ENCODE measurements around the gene MTPN.

MTPN gene

GRCh38 chr7:135920478-135920877, 56.7 kb downstream of the MTPN start:
- Histone ChIP-seq H3K4me1 (ENCODE audit: insufficient read depth, low read length) (no peaks in the 10 kb centered on the region), H3K36me3 (ENCODE audit: insufficient read depth, low read length) (no peaks in the 10 kb centered on the region), H2AFZ (ENCODE audit: low read depth, low read length) (no peak overlapping the region), H3K27me3 (ENCODE audit: insufficient read depth, low read length) (no peaks in the 10 kb centered on the region), H3K4me3 (ENCODE audit: low read length) (no peak overlapping the region), H3K9me3 (ENCODE audit: low read length) (no peaks in the 10 kb centered on the region)

GRCh38 chr7:135919071-135919841, 57.9 kb downstream of the MTPN start:
- Histone ChIP-seq H2AFZ (ENCODE audit: low read depth, low read length) (no peak overlapping the region), H3K9me3 (ENCODE audit: low read length) (no peaks in the 10 kb centered on the region), H3K27me3 (ENCODE audit: insufficient read depth, low read length) (no peaks in the 10 kb centered on the region), H3K4me1 (ENCODE audit: insufficient read depth, low read length) (no peaks in the 10 kb centered on the region), H3K4me3 (ENCODE audit: low read length) (no peak overlapping the region), H3K36me3 (ENCODE audit: insufficient read depth, low read length) (no peaks in the 10 kb centered on the region)

GRCh38 chr7:135918134-135918533, 59.0 kb downstream of the MTPN start:
- H3K9me3 ChIP-seq (ENCODE audit: low read length) = no peaks in the 10 kb centered on the region
- no peaks in the 10 kb centered on the region for H3K36me3 ChIP-seq (ENCODE audit: insufficient read depth, low read length)
- no peaks in the 10 kb centered on the region for H3K4me1 ChIP-seq (ENCODE audit: insufficient read depth, low read length)
- no peak overlapping the region for H3K4me3 ChIP-seq (ENCODE audit: low read length)
- H3K27me3 ChIP-seq (ENCODE audit: insufficient read depth, low read length) = no peaks in the 10 kb centered on the region
- H2AFZ ChIP-seq (ENCODE audit: low read depth, low read length) = no peak overlapping the region

GRCh38 chr7:135917721-135918120, 59.4 kb downstream of the MTPN start:
- no peaks in the 10 kb centered on the region for H3K9me3 ChIP-seq (ENCODE audit: low read length)
- H3K4me1 ChIP-seq (ENCODE audit: insufficient read depth, low read length) = no peaks in the 10 kb centered on the region
- no peak overlapping the region for H2AFZ ChIP-seq (ENCODE audit: low read depth, low read length)
- H3K27me3 ChIP-seq (ENCODE audit: insufficient read depth, low read length) = no peaks in the 10 kb centered on the region
- no peak overlapping the region for H3K4me3 ChIP-seq (ENCODE audit: low read length)
- no peaks in the 10 kb centered on the region for H3K36me3 ChIP-seq (ENCODE audit: insufficient read depth, low read length)

GRCh38 chr7:135914346-135914745, 62.8 kb downstream of the MTPN start:
- Histone ChIP-seq H3K36me3 (ENCODE audit: insufficient read depth, low read length) (no peaks in the 10 kb centered on the region), H2AFZ (ENCODE audit: low read depth, low read length) (no peak overlapping the region), H3K27me3 (ENCODE audit: insufficient read depth, low read length) (no peaks in the 10 kb centered on the region), H3K4me1 (ENCODE audit: insufficient read depth, low read length) (peaks cover 7% of the 10 kb centered on the region), H3K9me3 (ENCODE audit: low read length) (no peaks in the 10 kb centered on the region), H3K4me3 (ENCODE audit: low read length) (no peak overlapping the region)

GRCh38 chr7:135913404-135913803, 63.8 kb downstream of the MTPN start:
- no peak overlapping the region for H2AFZ ChIP-seq (ENCODE audit: low read depth, low read length)
- no peaks in the 10 kb centered on the region for H3K27me3 ChIP-seq (ENCODE audit: insufficient read depth, low read length)
- H3K36me3 ChIP-seq (ENCODE audit: insufficient read depth, low read length) = no peaks in the 10 kb centered on the region
- peaks cover 7% of the 10 kb centered on the region for H3K4me1 ChIP-seq (ENCODE audit: insufficient read depth, low read length)
- H3K4me3 ChIP-seq (ENCODE audit: low read length) = no peak overlapping the region
- H3K9me3 ChIP-seq (ENCODE audit: low read length) = no peaks in the 10 kb centered on the region

GRCh38 chr7:135911099-135911498, 66.1 kb downstream of the MTPN start:
- Histone ChIP-seq H3K4me3 (ENCODE audit: low read length) (no peak overlapping the region), H3K36me3 (ENCODE audit: insufficient read depth, low read length) (no peaks in the 10 kb centered on the region), H2AFZ (ENCODE audit: low read depth, low read length) (no peak overlapping the region), H3K27me3 (ENCODE audit: insufficient read depth, low read length) (no peaks in the 10 kb centered on the region), H3K9me3 (ENCODE audit: low read length) (no peaks in the 10 kb centered on the region), H3K4me1 (ENCODE audit: insufficient read depth, low read length) (peaks cover 7% of the 10 kb centered on the region)

- Histone ChIP-seq H3K4me1 (ENCODE audit: insufficient read depth, low read length) (peaks cover 7% of the 10 kb centered on the region), H3K9me3 (ENCODE audit: low read length) (no peaks in the 10 kb centered on the region), H3K4me3 (ENCODE audit: low read length) (no peak overlapping the region), H2AFZ (ENCODE audit: low read depth, low read length) (no peak overlapping the region), H3K27me3 (ENCODE audit: insufficient read depth, low read length) (no peaks in the 10 kb centered on the region), H3K36me3 (ENCODE audit: insufficient read depth, low read length) (no peaks in the 10 kb centered on the region)
These were observed 66.6 kb downstream of the MTPN start for GRCh38 chr7:135910393-135911036.

GRCh38 chr7:135905858-135906257, 71.3 kb downstream of the MTPN start:
- Histone ChIP-seq H3K4me3 (ENCODE audit: low read length) (no peak overlapping the region), H3K36me3 (ENCODE audit: insufficient read depth, low read length) (no peaks in the 10 kb centered on the region), H2AFZ (ENCODE audit: low read depth, low read length) (no peak overlapping the region), H3K4me1 (ENCODE audit: insufficient read depth, low read length) (peaks cover 3% of the 10 kb centered on the region), H3K27me3 (ENCODE audit: insufficient read depth, low read length) (no peaks in the 10 kb centered on the region), H3K9me3 (ENCODE audit: low read length) (no peaks in the 10 kb centered on the region)

GRCh38 chr7:135905355-135905754, 71.8 kb downstream of the MTPN start:
- H3K4me1 ChIP-seq (ENCODE audit: insufficient read depth, low read length) = no peaks in the 10 kb centered on the region
- no peaks in the 10 kb centered on the region for H3K9me3 ChIP-seq (ENCODE audit: low read length)
- H2AFZ ChIP-seq (ENCODE audit: low read depth, low read length) = no peak overlapping the region
- no peaks in the 10 kb centered on the region for H3K27me3 ChIP-seq (ENCODE audit: insufficient read depth, low read length)
- H3K36me3 ChIP-seq (ENCODE audit: insufficient read depth, low read length) = no peaks in the 10 kb centered on the region
- no peak overlapping the region for H3K4me3 ChIP-seq (ENCODE audit: low read length)

- H3K36me3 ChIP-seq (ENCODE audit: insufficient read depth, low read length) = no peaks in the 10 kb centered on the region
- no peaks in the 10 kb centered on the region for H3K27me3 ChIP-seq (ENCODE audit: insufficient read depth, low read length)
- no peaks in the 10 kb centered on the region for H3K9me3 ChIP-seq (ENCODE audit: low read length)
- no peaks in the 10 kb centered on the region for H3K4me1 ChIP-seq (ENCODE audit: insufficient read depth, low read length)
- H3K4me3 ChIP-seq (ENCODE audit: low read length) = no peak overlapping the region
- no peak overlapping the region for H2AFZ ChIP-seq (ENCODE audit: low read depth, low read length)
These were observed 72.9 kb downstream of the MTPN start for GRCh38 chr7:135904282-135904681.

GRCh38 chr7:135901585-135902540, 75.3 kb downstream of the MTPN start:
- Histone ChIP-seq H3K4me3 (ENCODE audit: low read length) (no peak overlapping the region), H3K4me1 (ENCODE audit: insufficient read depth, low read length) (no peaks in the 10 kb centered on the region), H3K36me3 (ENCODE audit: insufficient read depth, low read length) (no peaks in the 10 kb centered on the region)

GRCh38 chr7:135900065-135900546, 77.1 kb downstream of the MTPN start:
- Histone ChIP-seq H2AFZ (ENCODE audit: low read depth, low read length) (no peak overlapping the region), H3K9me3 (ENCODE audit: low read length) (no peaks in the 10 kb centered on the region), H3K4me1 (ENCODE audit: insufficient read depth, low read length) (no peaks in the 10 kb centered on the region), H3K27me3 (ENCODE audit: insufficient read depth, low read length) (no peaks in the 10 kb centered on the region), H3K36me3 (ENCODE audit: insufficient read depth, low read length) (no peaks in the 10 kb centered on the region), H3K4me3 (ENCODE audit: low read length) (no peak overlapping the region)

More at GRCh38 chr7:135901585-135902540, 75.3 kb downstream of the MTPN start:
- Histone ChIP-seq H2AFZ (ENCODE audit: low read depth, low read length) (no peak overlapping the region), H3K27me3 (ENCODE audit: insufficient read depth, low read length) (no peaks in the 10 kb centered on the region), H3K9me3 (ENCODE audit: low read length) (no peaks in the 10 kb centered on the region)
